Testis (tissue), 3 donors: ENCODE results near the gene PSAP. TPM values are rescaled to one million over a fixed set of nuclear protein-coding genes. Genes with fewer than 3 reads are reported as not detected.

Experiments used
- DNase-seq: peaks from one replicate; pipeline ENCODE4 v3.0.0-alpha.2; 2019
- H3K27ac ChIP-seq, 2 donors: fragments of 200-600 bp; sonication (generic); one replicate each; pipeline ENCODE4 v1.5.1; 2019
- H3K27me3 ChIP-seq: fragments of 200-600 bp; sonication (generic); one replicate; pipeline ENCODE4 v1.5.1; 2019
- H3K36me3 ChIP-seq: fragments of 200-600 bp; sonication (generic); one replicate; pipeline ENCODE4 v1.5.1; 2017; ENCODE audit warnings: low read depth; ENCODE audit errors: missing control alignments
- H3K4me1 ChIP-seq: fragments of 200-600 bp; sonication (generic); one replicate; pipeline ENCODE4 v1.5.1; 2019
- H3K4me3 ChIP-seq, 2 donors: fragments of 200-600 bp; sonication (generic); one replicate each; pipeline ENCODE4 v1.5.1; 2017 to 2019
- H3K9me3 ChIP-seq: fragments of 200-600 bp; sonication (generic); one replicate; pipeline ENCODE4 v1.5.1; 2017
- CTCF ChIP-seq, 3 experiments: fragments of 450-650 bp in 2 of 3; fragments of 200-600 bp in 1 of 3; sonication (generic) in 1 of 3; IDR thresholded peaks; one replicate each; pipeline ENCODE4 v1.5.1; 2016 to 2019; ENCODE audit warnings: antibody characterized with exemption in 3 of 3, mild to moderate bottlenecking in 2 of 3, moderate library complexity in 1 of 3
- POLR2A ChIP-seq: fragments of 450-650 bp; IDR thresholded peaks from one replicate; pipeline ENCODE4 v1.6.1; 2017; ENCODE audit warnings: antibody characterized with exemption, mild to moderate bottlenecking, moderate library complexity
- WGBS, 2 donors: methylation state at CpG; one replicate each; pipeline ENCODE4 v1.1.5; 2018; 5-methylcytosine and 5-hydroxymethylcytosine counted together
- intact Hi-C: fragments of 100-400 bp; cut with DNase I; formaldehyde crosslinking; loops from one replicate; pipeline ENCODE4 v1.15.1; 2023; ENCODE audit warnings: low total_unique reads
- polyA plus RNA-seq: library from polyadenylated mRNA; stranded (reverse); fragments of 350-450 nt; fragmentation: Illumina TruSeq; extraction: RNeasy Lipid Tissue Mini Kit (QIAGEN cat#74804); gene quantifications from one replicate; pipeline ENCODE4 v1.2.3, GENCODE V29; 2014; ENCODE audit warnings: low read depth, low replicate concordance; ENCODE audit not compliant: insufficient read depth
- total RNA-seq, 2 donors: library from RNA; depleted of rRNA; stranded (reverse); fragments of >200 nt; gene quantifications; one replicate each; pipeline ENCODE4 v1.2.3, GENCODE V29; 2016

PSAP gene
- total and polyA plus RNA-seq, 3 donors from 2014 or later: 1,011 to 1,399 (median 1,346) TPM

- Histone ChIP-seq H3K4me1 (no peaks in the 10 kb centered on the region), H3K27ac (no peak overlapping the region), H3K4me3 (no peak overlapping the region), H3K27me3 (no peaks in the 10 kb centered on the region), H3K9me3 (no peaks in the 10 kb centered on the region), H3K36me3 (no peaks in the 10 kb centered on the region)
- intact Hi-C loops: no loop called here
- 82 to 93% methylated on average over 9 of the region's 9 CpGs for WGBS, 2 donors
- no peak for DNase-seq
- TF ChIP-seq POLR2A (no peak), CTCF (IDR thresholded peaks at IDR 0.05) (no peak)
Measured at GRCh38 chr10:71801361-71801760, 49.7 kb downstream of the PSAP start.

- H3K27me3 ChIP-seq: no peaks in the 10 kb centered on the region
- H3K9me3 ChIP-seq: no peaks in the 10 kb centered on the region
- TF ChIP-seq POLR2A: no peak
- no peak for TF ChIP-seq CTCF (IDR thresholded peaks at IDR 0.05)
- H3K27ac ChIP-seq: no peak overlapping the region
- intact Hi-C loops: no loop called here
- no peak for DNase-seq
- H3K4me3 ChIP-seq: no peak overlapping the region
- no peaks in the 10 kb centered on the region for H3K4me1 ChIP-seq
- no peaks in the 10 kb centered on the region for H3K36me3 ChIP-seq
- WGBS, 2 donors: 73 to 96% methylated on average over 3 of the region's 3 CpGs
Measured at GRCh38 chr10:71799608-71800453, 51.2 kb downstream of the PSAP start.

GRCh38 chr10:71799112-71799511 is 51.9 kb downstream of the PSAP start:
- DNase-seq: no peak
- no peak overlapping the region for H3K4me3 ChIP-seq
- TF ChIP-seq CTCF (IDR thresholded peaks at IDR 0.05) (no peak), POLR2A (no peak)
- no peaks in the 10 kb centered on the region for H3K9me3 ChIP-seq
- intact Hi-C loops: no loop called here
- H3K27ac ChIP-seq: no peak overlapping the region
- no peaks in the 10 kb centered on the region for H3K27me3 ChIP-seq
- no peaks in the 10 kb centered on the region for H3K36me3 ChIP-seq
- H3K4me1 ChIP-seq: no peaks in the 10 kb centered on the region
- 69 to 79% methylated on average over 9 to 10 of the region's 10 CpGs for WGBS, 2 donors

- no peaks in the 10 kb centered on the region for H3K4me1 ChIP-seq
- DNase-seq: no peak
- no peak for TF ChIP-seq POLR2A
- TF ChIP-seq CTCF (IDR thresholded peaks at IDR 0.05): no peak
- H3K36me3 ChIP-seq: no peaks in the 10 kb centered on the region
- H3K27me3 ChIP-seq: no peaks in the 10 kb centered on the region
- H3K9me3 ChIP-seq: no peaks in the 10 kb centered on the region
- no peak overlapping the region for H3K4me3 ChIP-seq
- 98% methylated on average over 6 of the region's 6 CpGs; no CpG with 5 or more reads in 1 of the 2 donors for WGBS, 2 donors
- intact Hi-C loops: no loop called here
- H3K27ac ChIP-seq: no peak overlapping the region
Measured at GRCh38 chr10:71798308-71798624, 52.8 kb downstream of the PSAP start.
